Loucy (cell line): Measurements from ENCODE around the gene CYP1B1.

Experiments used
- H2AFZ ChIP-seq: fragments of 200-600 bp; sonication (generic); 2 replicates; pipeline ENCODE4 v1.6.0; 2016; ENCODE audit warnings: antibody characterized with exemption, mild to moderate bottlenecking, low read length, moderate library complexity
- H3F3A ChIP-seq: fragments of 200-600 bp; 2 replicates; pipeline ENCODE4 v1.6.0; 2016; ENCODE audit warnings: antibody characterized with exemption, low read depth, mild to moderate bottlenecking
- H3K27me3 ChIP-seq: fragments of 200-600 bp; sonication (generic); 2 replicates; pipeline ENCODE4 v1.6.1; 2014; ENCODE audit warnings: low read length, mild to moderate bottlenecking; ENCODE audit not compliant: insufficient read depth, poor library complexity, severe bottlenecking
- H3K36me3 ChIP-seq: fragments of 200-600 bp; sonication (generic); 2 replicates; pipeline ENCODE4 v1.6.1; 2016; ENCODE audit warnings: low read length; ENCODE audit not compliant: insufficient read depth
- H3K4me1 ChIP-seq: fragments of 200-600 bp; sonication (generic); 2 replicates; pipeline ENCODE4 v1.5.1; 2014; ENCODE audit warnings: low read length, mild to moderate bottlenecking; ENCODE audit not compliant: insufficient read depth, poor library complexity, severe bottlenecking
- H3K4me2 ChIP-seq: fragments of 200-600 bp; sonication (generic); 2 replicates; pipeline ENCODE4 v1.6.0; 2014; ENCODE audit warnings: antibody characterized with exemption, low read length, low read depth, mild to moderate bottlenecking; ENCODE audit not compliant: poor library complexity, severe bottlenecking
- H3K4me3 ChIP-seq: fragments of 200-600 bp; sonication (generic); 2 replicates; pipeline ENCODE4 v1.5.1; 2014; ENCODE audit warnings: low read length, mild to moderate bottlenecking, mixed read lengths; ENCODE audit not compliant: poor library complexity, severe bottlenecking
- H3K79me2 ChIP-seq: fragments of 200-600 bp; sonication (generic); 2 replicates; pipeline ENCODE4 v1.6.1; 2014; ENCODE audit warnings: low read length; ENCODE audit not compliant: insufficient read depth
- H3K9ac ChIP-seq: fragments of 200-600 bp; sonication (generic); 2 replicates; pipeline ENCODE4 v1.6.0; 2014; ENCODE audit warnings: mild to moderate bottlenecking, low read depth, low read length, moderate library complexity; ENCODE audit not compliant: poor library complexity, severe bottlenecking
- H3K9me2 ChIP-seq: fragments of 200-600 bp; sonication (generic); replicated peaks from 2 replicates; pipeline ENCODE4 v1.6.1; 2016; ENCODE audit warnings: low read depth, low read length, mixed read lengths
- H3K9me3 ChIP-seq: fragments of 200-600 bp; sonication (generic); 2 replicates; pipeline ENCODE4 v1.6.1; 2014; ENCODE audit warnings: mild to moderate bottlenecking, antibody characterized with exemption, low read length, low read depth; ENCODE audit not compliant: insufficient read depth
- H4K20me1 ChIP-seq: fragments of 200-600 bp; sonication (generic); 2 replicates; pipeline ENCODE4 v1.6.0; 2014; ENCODE audit warnings: antibody characterized with exemption, low read length, mild to moderate bottlenecking; ENCODE audit not compliant: insufficient read depth, poor library complexity, severe bottlenecking
- CTCF ChIP-seq: fragments of 200-600 bp; sonication (generic); conservative IDR thresholded peaks from 2 replicates; pipeline ENCODE4 v1.5.1; 2014; ENCODE audit warnings: mild to moderate bottlenecking, antibody characterized with exemption, low read length
- EZH2phosphoT487 ChIP-seq: fragments of 200-600 bp; IDR thresholded peaks from 2 replicates; pipeline ENCODE4 v1.6.1; 2018; ENCODE audit warnings: antibody characterized with exemption, mild to moderate bottlenecking, moderate library complexity, borderline replicate concordance

Gene CYP1B1

GRCh38 chr2:38076710-38077430, 919 bp upstream of the CYP1B1 start:
- Histone ChIP-seq H3K79me2 (no peaks in the 10 kb centered on the region), H3K4me2 (no peak overlapping the region), H3K9me2 (no peaks in the 10 kb centered on the region), H3K4me1 (no peaks in the 10 kb centered on the region), H4K20me1 (no peaks in the 10 kb centered on the region), H3K9ac (no peak overlapping the region), H3K9me3 (no peaks in the 10 kb centered on the region), H3K27me3 (no peaks in the 10 kb centered on the region), H3K4me3 (no peak overlapping the region), H3K36me3 (no peaks in the 10 kb centered on the region), H3F3A (no peaks in the 10 kb centered on the region), H2AFZ (no peak overlapping the region)
- no peak for TF ChIP-seq EZH2phosphoT487
- TF ChIP-seq CTCF = no peak

DNA sequence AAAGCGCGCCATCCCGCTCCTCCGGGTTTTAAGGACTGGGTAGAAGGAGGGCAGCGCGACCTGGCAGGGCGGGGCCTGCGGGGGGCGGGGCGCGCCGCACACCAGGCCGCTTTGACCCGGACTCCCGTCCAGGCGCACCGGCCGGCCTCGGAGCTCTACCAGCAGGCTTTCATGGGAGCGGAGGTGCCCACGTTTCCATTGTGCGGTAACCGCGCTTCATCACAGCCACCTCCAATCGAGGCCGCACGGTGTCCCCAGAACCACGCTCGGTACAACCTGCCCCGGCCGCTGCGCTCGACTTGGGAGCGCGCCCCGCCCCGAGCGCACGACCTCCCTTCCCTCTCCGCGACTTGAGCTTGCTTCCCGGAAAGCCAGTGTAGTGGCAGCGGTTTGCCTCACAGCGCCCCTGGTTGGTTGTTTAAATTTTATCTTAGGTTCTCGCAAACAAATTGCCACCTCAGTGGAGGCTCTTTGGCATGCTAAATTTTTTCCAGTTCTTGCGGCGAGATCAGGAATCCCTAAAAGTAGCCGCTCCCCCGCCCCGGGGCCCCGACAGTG, 280 bp upstream of the CYP1B1 start:
- Histone ChIP-seq H3K79me2 (no peaks in the 10 kb centered on the region), H3K27me3 (no peaks in the 10 kb centered on the region), H3K9ac (no peak overlapping the region), H3K4me2 (no peak overlapping the region), H3F3A (no peaks in the 10 kb centered on the region), H3K4me3 (no peak overlapping the region), H3K36me3 (no peaks in the 10 kb centered on the region), H4K20me1 (no peaks in the 10 kb centered on the region), H2AFZ (no peak overlapping the region), H3K9me3 (no peaks in the 10 kb centered on the region), H3K9me2 (no peaks in the 10 kb centered on the region), H3K4me1 (no peaks in the 10 kb centered on the region)
- TF ChIP-seq CTCF = no peak
- no peak for TF ChIP-seq EZH2phosphoT487

DNA sequence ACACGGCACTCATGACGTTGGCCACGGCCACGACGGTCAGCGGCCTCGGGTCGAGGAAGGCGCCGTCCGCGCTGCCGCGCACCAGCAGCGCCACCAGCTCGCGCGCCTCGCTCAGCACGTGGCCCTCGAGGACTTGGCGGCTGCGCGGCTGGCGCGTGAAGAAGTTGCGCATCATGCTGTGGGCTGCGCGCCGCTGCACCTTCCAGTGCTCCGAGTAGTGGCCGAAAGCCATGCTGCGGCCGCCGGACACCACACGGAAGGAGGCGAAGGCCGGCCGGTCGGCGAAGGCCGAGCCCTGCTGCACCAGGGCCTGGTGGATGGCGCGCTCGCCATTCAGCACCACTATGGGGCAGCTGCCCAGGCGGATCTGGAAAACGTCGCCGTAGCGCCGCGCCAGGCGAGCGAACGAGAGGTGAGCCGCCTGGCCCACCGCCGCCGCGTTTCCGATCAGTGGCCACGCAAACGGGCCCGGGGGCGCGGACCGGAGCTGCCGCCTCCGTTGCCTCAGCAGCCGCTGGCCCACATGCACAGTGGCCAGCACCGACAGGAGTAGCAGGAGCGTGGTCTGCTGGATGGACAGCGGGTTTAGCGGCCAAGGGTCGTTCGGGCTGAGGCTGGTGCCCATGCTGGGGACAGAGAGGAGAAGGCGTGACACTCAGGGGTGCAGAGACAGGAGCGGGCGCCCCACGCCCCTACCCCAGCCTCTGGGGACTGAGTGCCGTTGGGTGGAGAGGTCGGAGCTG, 1.0 kb downstream of the CYP1B1 start:
- Histone ChIP-seq H3K4me1 (no peaks in the 10 kb centered on the region), H3F3A (no peaks in the 10 kb centered on the region), H3K9ac (no peak overlapping the region), H2AFZ (no peak overlapping the region), H3K27me3 (no peaks in the 10 kb centered on the region), H3K4me3 (no peak overlapping the region), H3K36me3 (no peaks in the 10 kb centered on the region), H3K9me2 (no peaks in the 10 kb centered on the region), H3K9me3 (no peaks in the 10 kb centered on the region), H3K79me2 (no peaks in the 10 kb centered on the region), H4K20me1 (no peaks in the 10 kb centered on the region), H3K4me2 (no peak overlapping the region)
- TF ChIP-seq CTCF = no peak
- TF ChIP-seq EZH2phosphoT487 = no peak
